HEK293 (cell line): ENCODE measurements around the gene PTPRN2.

ENCODE experiments used
- MYNN ChIP-seq: fragments of 450-650 bp; formaldehyde crosslinking; IDR thresholded peaks from 2 replicates; pipeline ENCODE4 v1.5.1; 2016; ENCODE audit warnings: missing biosample characterization, missing genetic modification characterization, borderline replicate concordance
- PRDM4 ChIP-seq: fragments of 450-650 bp; formaldehyde crosslinking; IDR thresholded peaks from 2 replicates; pipeline ENCODE4 v1.5.1; 2017; ENCODE audit warnings: missing biosample characterization, missing genetic modification characterization
- REST ChIP-seq: fragments of 450-650 bp; formaldehyde crosslinking; IDR thresholded peaks from 2 replicates; pipeline ENCODE4 v1.5.1; 2016; ENCODE audit warnings: missing biosample characterization, missing genetic modification characterization
- ZBTB1 ChIP-seq: fragments of 450-650 bp; formaldehyde crosslinking; IDR thresholded peaks from 2 replicates; pipeline ENCODE4 v1.5.1; 2016; ENCODE audit warnings: missing biosample characterization, missing genetic modification characterization
- ZNF112 ChIP-seq: fragments of 450-650 bp; formaldehyde crosslinking; IDR thresholded peaks from 2 replicates; pipeline ENCODE4 v1.5.0; 2017; ENCODE audit warnings: missing biosample characterization, missing genetic modification characterization
- ZNF274 ChIP-seq, 2 experiments: fragments of 200-500 bp in 1 of 2; fragments of 450-650 bp in 1 of 2; sonication (Bioruptor generic) in 1 of 2; formaldehyde crosslinking in 1 of 2; IDR thresholded peaks; 2 replicates each; pipeline versions ENCODE4 v1.5.1 to v1.6.1; 2014 to 2016; ENCODE audit warnings: borderline replicate concordance in 1 of 2, inconsistent platforms in 1 of 2, low read length in 1 of 2, missing biosample characterization in 1 of 2, missing genetic modification characterization in 1 of 2
- ZNF426 ChIP-seq: fragments of 450-650 bp; formaldehyde crosslinking; IDR thresholded peaks from 2 replicates; pipeline ENCODE4 v1.5.1; 2017; ENCODE audit warnings: missing biosample characterization, missing genetic modification characterization, mild to moderate bottlenecking, inconsistent platforms, moderate library complexity
- ZNF707 ChIP-seq: fragments of 450-650 bp; formaldehyde crosslinking; IDR thresholded peaks from 2 replicates; pipeline ENCODE4 v1.5.1; 2016; ENCODE audit warnings: missing biosample characterization, missing genetic modification characterization
- ZNF792 ChIP-seq: fragments of 450-650 bp; formaldehyde crosslinking; IDR thresholded peaks from 2 replicates; pipeline ENCODE4 v1.5.1; 2016; ENCODE audit warnings: missing biosample characterization, missing genetic modification characterization
- TF ChIP-seq, protein P1 (sequence below): fragments of 450-650 bp; formaldehyde crosslinking; IDR thresholded peaks from 2 replicates; pipeline ENCODE4 v1.5.1; 2016; ENCODE audit warnings: missing biosample characterization, missing genetic modification characterization
- TF ChIP-seq, protein P2 (sequence below): fragments of 450-650 bp; formaldehyde crosslinking; IDR thresholded peaks from 2 replicates; pipeline ENCODE4 v1.5.1; 2016; ENCODE audit warnings: missing biosample characterization, missing genetic modification characterization

DNA sequence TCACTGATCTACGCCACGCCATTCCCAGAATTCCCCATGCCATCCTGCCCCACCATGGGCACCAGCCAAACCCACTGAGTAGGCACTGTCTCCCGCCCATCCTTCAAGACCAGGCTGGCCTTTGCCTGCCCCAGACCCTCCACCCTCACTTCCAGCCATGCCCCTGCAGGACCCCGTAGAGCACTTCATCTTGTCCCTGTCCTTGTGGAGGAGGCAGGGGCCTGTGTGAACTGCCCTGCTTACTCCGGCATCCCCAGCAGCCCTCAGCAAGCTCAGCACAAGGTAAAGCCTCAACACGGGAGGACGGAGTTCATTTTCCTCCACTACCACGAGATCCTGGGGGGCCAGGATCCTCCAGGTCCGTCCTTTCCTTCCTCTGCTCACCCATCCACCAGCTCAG is 577.7 kb downstream of the PTPRN2 start:
- TF ChIP-seq ZNF112 (tag by site-specific recombination): no peak
- no peak for TF ChIP-seq MYNN (tag by site-specific recombination)
- TF ChIP-seq ZNF426 (tag by site-specific recombination): no peak
- TF ChIP-seq, protein P1, sequence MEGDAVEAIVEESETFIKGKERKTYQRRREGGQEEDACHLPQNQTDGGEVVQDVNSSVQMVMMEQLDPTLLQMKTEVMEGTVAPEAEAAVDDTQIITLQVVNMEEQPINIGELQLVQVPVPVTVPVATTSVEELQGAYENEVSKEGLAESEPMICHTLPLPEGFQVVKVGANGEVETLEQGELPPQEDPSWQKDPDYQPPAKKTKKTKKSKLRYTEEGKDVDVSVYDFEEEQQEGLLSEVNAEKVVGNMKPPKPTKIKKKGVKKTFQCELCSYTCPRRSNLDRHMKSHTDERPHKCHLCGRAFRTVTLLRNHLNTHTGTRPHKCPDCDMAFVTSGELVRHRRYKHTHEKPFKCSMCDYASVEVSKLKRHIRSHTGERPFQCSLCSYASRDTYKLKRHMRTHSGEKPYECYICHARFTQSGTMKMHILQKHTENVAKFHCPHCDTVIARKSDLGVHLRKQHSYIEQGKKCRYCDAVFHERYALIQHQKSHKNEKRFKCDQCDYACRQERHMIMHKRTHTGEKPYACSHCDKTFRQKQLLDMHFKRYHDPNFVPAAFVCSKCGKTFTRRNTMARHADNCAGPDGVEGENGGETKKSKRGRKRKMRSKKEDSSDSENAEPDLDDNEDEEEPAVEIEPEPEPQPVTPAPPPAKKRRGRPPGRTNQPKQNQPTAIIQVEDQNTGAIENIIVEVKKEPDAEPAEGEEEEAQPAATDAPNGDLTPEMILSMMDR (tag by site-specific recombination): no peak
- no peak for TF ChIP-seq ZBTB1 (tag by site-specific recombination)
- TF ChIP-seq PRDM4 (tag by site-specific recombination): no peak
- TF ChIP-seq ZNF274 (IDR thresholded peaks at IDR 0.05; ENCODE audit: low read length): no peak
- no peak for TF ChIP-seq ZNF274 (tag by site-specific recombination; IDR thresholded peaks at IDR 0.05; ENCODE audit: borderline replicate concordance)
- TF ChIP-seq ZNF792 (tag by site-specific recombination): no peak
- TF ChIP-seq ZNF707 (tag by site-specific recombination): no peak
- no peak for TF ChIP-seq REST (tag by site-specific recombination)
- TF ChIP-seq, protein P2, sequence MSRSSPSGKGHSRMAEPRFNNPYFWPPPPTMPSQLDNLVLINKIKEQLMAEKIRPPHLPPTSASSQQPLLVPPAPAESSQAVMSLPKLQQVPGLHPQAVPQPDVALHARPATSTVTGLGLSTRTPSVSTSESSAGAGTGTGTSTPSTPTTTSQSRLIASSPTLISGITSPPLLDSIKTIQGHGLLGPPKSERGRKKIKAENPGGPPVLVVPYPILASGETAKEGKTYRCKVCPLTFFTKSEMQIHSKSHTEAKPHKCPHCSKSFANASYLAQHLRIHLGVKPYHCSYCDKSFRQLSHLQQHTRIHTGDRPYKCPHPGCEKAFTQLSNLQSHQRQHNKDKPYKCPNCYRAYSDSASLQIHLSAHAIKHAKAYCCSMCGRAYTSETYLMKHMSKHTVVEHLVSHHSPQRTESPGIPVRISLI (tag by site-specific recombination): no peak
